GM12891 (cell line): ENCODE data around the gene GSTO2.

Source experiments
- POLR2A ChIP-seq: IDR thresholded peaks from 2 replicates; pipeline ENCODE4 v1.6.1; 2011; ENCODE audit warnings: low read depth, low read length, control low read depth
- POLR2AphosphoS5 ChIP-seq: IDR thresholded peaks from 2 replicates; pipeline ENCODE4 v1.6.1; 2011; ENCODE audit warnings: low read depth, low read length, control low read depth
- TAF1 ChIP-seq: IDR thresholded peaks from 2 replicates; pipeline ENCODE4 v1.6.1; 2011; ENCODE audit warnings: low read depth, low read length, control low read depth

- TF ChIP-seq POLR2A (no peak), POLR2AphosphoS5 (no peak), TAF1 (no peak)
Observed at GRCh38 chr10:104334965-104335650, 66.1 kb downstream of the GSTO2 start.
